HG03521 (cell line): ENCODE data around the gene CDYL.
A peak's percentile ranks its signal among the peaks of the same experiment; 100 is the strongest.

ENCODE experiments used
- ATAC-seq: cut with Tn5 transposase; IDR thresholded peaks from one replicate; pipeline ENCODE4 v1.9.1; 2021; ENCODE audit warnings: mild to moderate bottlenecking, moderate library complexity; ENCODE audit not compliant: unreplicated experiment

Gene CDYL

GRCh38 chr6:4873928-4874327 is 97.7 kb downstream of the CDYL start:
- ATAC-seq, result no peak

- peak; percentile 78 for ATAC-seq
Observed at GRCh38 chr6:4879741-4880275, 103.6 kb downstream of the CDYL start.

- no peak for ATAC-seq
Observed at GRCh38 chr6:4880363-4880762, 104.2 kb downstream of the CDYL start.

- no peak for ATAC-seq
Observed at GRCh38 chr6:4883298-4883697, 107.1 kb downstream of the CDYL start.

- ATAC-seq, result no peak
Observed at GRCh38 chr6:4884646-4885340, 108.6 kb downstream of the CDYL start.

- no peak for ATAC-seq
Observed at GRCh38 chr6:4885341-4885933, 109.2 kb downstream of the CDYL start.

- no peak for ATAC-seq
Observed at GRCh38 chr6:4888841-4889240, 112.6 kb downstream of the CDYL start.

- no peak for ATAC-seq
Observed at GRCh38 chr6:4889701-4890100, 113.5 kb downstream of the CDYL start.

- no peak for ATAC-seq
Observed at GRCh38 chr6:4890191-4890590, 114.0 kb downstream of the CDYL start.

- ATAC-seq, result no peak
Observed at GRCh38 chr6:4890627-4891026, 114.4 kb downstream of the CDYL start.

- ATAC-seq, result no peak
Observed at GRCh38 chr6:4891141-4891540, 114.9 kb downstream of the CDYL start.

GRCh38 chr6:4892785-4893485 is 116.7 kb downstream of the CDYL start:
- ATAC-seq, result no peak

GRCh38 chr6:4894049-4894448 is 117.8 kb downstream of the CDYL start:
- no peak for ATAC-seq

GRCh38 chr6:4895971-4896370 is 119.8 kb downstream of the CDYL start:
- no peak for ATAC-seq

GRCh38 chr6:4896401-4896800 is 120.2 kb downstream of the CDYL start:
- ATAC-seq, result no peak

- ATAC-seq, result no peak
Observed at GRCh38 chr6:4899249-4900034, 123.2 kb downstream of the CDYL start.

GRCh38 chr6:4901386-4902061 is 125.3 kb downstream of the CDYL start:
- ATAC-seq, result peak; percentile 88

GRCh38 chr6:4902363-4902762 is 126.2 kb downstream of the CDYL start:
- no peak for ATAC-seq

GRCh38 chr6:4903121-4903520 is 126.9 kb downstream of the CDYL start:
- ATAC-seq, result no peak

- no peak for ATAC-seq
Observed at GRCh38 chr6:4903751-4904370, 127.7 kb downstream of the CDYL start.
